ENCODE data around the gene TMEM167A.

Gene TMEM167A

GRCh38 chr5:83025690-83026478 lies 51.3 kb downstream of the TMEM167A start:
- Histone ChIP-seq H3K79me2 (ENCODE audit: low read length) (no peaks in the 10 kb centered on the region), H3K4me1 (ENCODE audit: low read length) (peaks cover 5% of the 10 kb centered on the region), H3K9ac (ENCODE audit: low read length) (no peak overlapping the region), H3K9me3 (replicated peaks; ENCODE audit: insufficient read depth, low read length) (no peaks in the 10 kb centered on the region), H3K27ac (ENCODE audit: low read length) (no peak overlapping the region), H3F3A (ENCODE audit: insufficient read depth, low read length) (no peaks in the 10 kb centered on the region), H3K36me3 (replicated peaks; ENCODE audit: insufficient read depth, low read length) (no peaks in the 10 kb centered on the region), H3K4me2 (ENCODE audit: low read depth, low read length) (no peak overlapping the region), H3K4me3 (ENCODE audit: low read length) (no peak overlapping the region), H2AFZ (ENCODE audit: low read length) (no peak overlapping the region), H4K20me1 (ENCODE audit: insufficient read depth, low read length) (no peaks in the 10 kb centered on the region), H3K27me3 (replicated peaks; ENCODE audit: insufficient read depth, low read length) (no peaks in the 10 kb centered on the region), H3K9me2 (replicated peaks; ENCODE audit: insufficient read depth, low read length) (no peaks in the 10 kb centered on the region)
- TF ChIP-seq EZH2phosphoT487 (IDR thresholded peaks at IDR 0.05; ENCODE audit: low read length): no peak
- no peak for TF ChIP-seq CTCF (IDR thresholded peaks at IDR 0.05; ENCODE audit: low read length)
- no peak for TF ChIP-seq EZH2 (optimal IDR thresholded peaks at IDR 0.05; ENCODE audit: low read depth, low read length)
- no peak for DNase-seq

GRCh38 chr5:83022334-83022733 lies 54.9 kb downstream of the TMEM167A start:
- no peak overlapping the region for H3K4me3 ChIP-seq (ENCODE audit: low read length)
- H3K27me3 ChIP-seq (replicated peaks; ENCODE audit: insufficient read depth, low read length): no peaks in the 10 kb centered on the region
- H3K79me2 ChIP-seq (ENCODE audit: low read length): no peaks in the 10 kb centered on the region
- no peaks in the 10 kb centered on the region for H3K36me3 ChIP-seq (replicated peaks; ENCODE audit: insufficient read depth, low read length)
- H3K27ac ChIP-seq (ENCODE audit: low read length): no peak overlapping the region
- no peaks in the 10 kb centered on the region for H3K9me2 ChIP-seq (replicated peaks; ENCODE audit: insufficient read depth, low read length)
- peaks cover under 1% of the 10 kb centered on the region for H3K4me1 ChIP-seq (ENCODE audit: low read length)
- H4K20me1 ChIP-seq (ENCODE audit: insufficient read depth, low read length): no peaks in the 10 kb centered on the region
- no peak for DNase-seq
- H2AFZ ChIP-seq (ENCODE audit: low read length): no peak overlapping the region
- no peak overlapping the region for H3K4me2 ChIP-seq (ENCODE audit: low read depth, low read length)
- no peak for TF ChIP-seq CTCF (IDR thresholded peaks at IDR 0.05; ENCODE audit: low read length)
- TF ChIP-seq EZH2 (optimal IDR thresholded peaks at IDR 0.05; ENCODE audit: low read depth, low read length): no peak
- TF ChIP-seq EZH2phosphoT487 (IDR thresholded peaks at IDR 0.05; ENCODE audit: low read length): no peak
- H3K9me3 ChIP-seq (replicated peaks; ENCODE audit: insufficient read depth, low read length): no peaks in the 10 kb centered on the region
- no peak overlapping the region for H3K9ac ChIP-seq (ENCODE audit: low read length)
- H3F3A ChIP-seq (ENCODE audit: insufficient read depth, low read length): no peaks in the 10 kb centered on the region

- Histone ChIP-seq H3K9ac (ENCODE audit: low read length) (no peak overlapping the region), H3K36me3 (replicated peaks; ENCODE audit: insufficient read depth, low read length) (no peaks in the 10 kb centered on the region), H3K27me3 (replicated peaks; ENCODE audit: insufficient read depth, low read length) (no peaks in the 10 kb centered on the region), H3F3A (ENCODE audit: insufficient read depth, low read length) (peaks cover 8% of the 10 kb centered on the region; the same call in 1 of the 2 replicates), H3K79me2 (ENCODE audit: low read length) (no peaks in the 10 kb centered on the region), H3K9me3 (replicated peaks; ENCODE audit: insufficient read depth, low read length) (no peaks in the 10 kb centered on the region), H3K27ac (ENCODE audit: low read length) (no peak overlapping the region), H4K20me1 (ENCODE audit: insufficient read depth, low read length) (no peaks in the 10 kb centered on the region), H3K4me2 (ENCODE audit: low read depth, low read length) (no peak overlapping the region), H3K4me3 (ENCODE audit: low read length) (no peak overlapping the region), H3K9me2 (replicated peaks; ENCODE audit: insufficient read depth, low read length) (no peaks in the 10 kb centered on the region), H3K4me1 (ENCODE audit: low read length) (peaks cover 11% of the 10 kb centered on the region), H2AFZ (ENCODE audit: low read length) (no peak overlapping the region)
- no peak for DNase-seq
- TF ChIP-seq EZH2phosphoT487 (IDR thresholded peaks at IDR 0.05; ENCODE audit: low read length) (no peak), EZH2 (optimal IDR thresholded peaks at IDR 0.05; ENCODE audit: low read depth, low read length) (no peak), CTCF (IDR thresholded peaks at IDR 0.05; ENCODE audit: low read length) (no peak)
These were observed 61.5 kb downstream of the TMEM167A start for GRCh38 chr5:83015676-83016075.

Data from MM.1S (cell line).